HCEC 1CT (cell line): ENCODE measurements around the gene PATZ1.

Source experiments
- DNase-seq: peaks from one replicate; pipeline ENCODE4 v3.0.0-alpha.2; 2017

PATZ1 gene

DNA sequence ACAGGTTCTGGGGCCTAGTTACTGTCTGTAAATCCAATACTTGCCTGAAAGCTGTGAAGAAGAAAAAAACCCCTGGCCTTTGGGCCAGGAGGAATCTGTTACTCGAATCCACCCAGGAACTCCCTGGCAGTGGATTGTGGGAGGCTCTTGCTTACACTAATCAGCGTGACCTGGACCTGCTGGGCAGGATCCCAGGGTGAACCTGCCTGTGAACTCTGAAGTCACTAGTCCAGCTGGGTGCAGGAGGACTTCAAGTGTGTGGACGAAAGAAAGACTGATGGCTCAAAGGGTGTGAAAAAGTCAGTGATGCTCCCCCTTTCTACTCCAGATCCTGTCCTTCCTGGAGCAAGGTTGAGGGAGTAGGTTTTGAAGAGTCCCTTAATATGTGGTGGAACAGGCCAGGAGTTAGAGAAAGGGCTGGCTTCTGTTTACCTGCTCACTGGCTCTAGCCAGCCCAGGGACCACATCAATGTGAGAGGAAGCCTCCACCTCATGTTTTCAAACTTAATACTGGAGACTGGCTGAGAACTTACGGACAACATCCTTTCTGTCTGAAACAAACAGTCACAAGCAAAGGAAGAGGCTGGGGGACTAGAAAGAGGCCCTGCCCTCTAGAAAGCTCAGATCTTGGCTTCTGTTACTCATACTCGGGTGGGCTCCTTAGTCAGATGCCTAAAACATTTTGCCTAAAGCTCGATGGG is 67.4 kb downstream of the PATZ1 start:
- DNase-seq, result no peak

- DNase-seq, result no peak
Observed at GRCh38 chr22:31278151-31278621, 68.0 kb downstream of the PATZ1 start.

DNA sequence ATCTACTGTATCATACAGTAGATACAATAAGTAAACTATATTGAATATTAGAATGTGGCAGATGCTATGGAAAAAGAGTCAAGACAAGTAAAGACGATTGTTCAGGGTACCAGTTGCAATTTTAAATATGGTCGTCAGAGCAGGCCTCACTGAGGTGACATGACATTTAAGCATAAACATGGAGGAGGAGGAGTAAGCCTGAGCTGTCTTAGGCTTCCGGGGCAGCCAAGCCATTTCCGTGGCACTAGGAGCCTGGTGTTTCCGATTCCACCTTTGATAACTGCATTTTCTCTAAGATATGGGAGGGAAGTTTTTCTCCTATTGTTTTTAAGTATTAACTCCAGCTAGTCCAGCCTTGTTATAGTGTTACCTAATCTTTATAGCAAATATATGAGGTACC is 68.4 kb downstream of the PATZ1 start:
- DNase-seq, result no peak

DNA sequence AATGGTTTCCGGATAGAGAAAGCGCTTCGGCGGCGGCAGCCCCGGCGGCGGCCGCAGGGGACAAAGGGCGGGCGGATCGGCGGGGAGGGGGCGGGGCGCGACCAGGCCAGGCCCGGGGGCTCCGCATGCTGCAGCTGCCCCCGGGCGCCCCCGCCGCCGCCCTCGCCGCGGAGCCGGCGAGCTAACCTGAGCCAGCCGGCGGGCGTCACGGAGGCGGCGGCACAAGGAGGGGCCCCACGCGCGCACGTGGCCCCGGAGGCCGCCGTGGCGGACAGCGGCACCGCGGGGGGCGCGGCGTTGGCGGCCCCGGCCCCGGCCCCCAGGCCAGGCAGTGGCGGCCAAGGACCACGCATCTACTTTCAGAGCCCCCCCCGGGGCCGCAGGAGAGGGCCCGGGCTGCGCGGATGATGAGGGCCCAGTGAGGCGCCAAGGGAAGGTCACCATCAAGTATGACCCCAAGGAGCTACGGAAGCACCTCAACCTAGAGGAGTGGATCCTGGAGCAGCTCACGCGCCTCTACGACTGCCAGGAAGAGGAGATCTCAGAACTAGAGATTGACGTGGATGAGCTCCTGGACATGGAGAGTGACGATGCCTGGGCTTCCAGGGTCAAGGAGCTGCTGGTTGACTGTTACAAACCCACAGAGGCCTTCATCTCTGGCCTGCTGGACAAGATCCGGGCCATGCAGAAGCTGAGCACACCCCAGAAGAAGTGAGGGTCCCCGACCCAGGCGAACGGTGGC is 69.5 kb downstream of the PATZ1 start:
- DNase-seq, result no peak
